CD4-positive, CD25-positive, alpha-beta regulatory T cell (primary cell): Measurements from ENCODE around the gene CD93. TPM values are rescaled to one million over a fixed set of nuclear protein-coding genes. Genes with fewer than 3 reads are reported as not detected.
A peak's percentile ranks its signal among the peaks of the same experiment; 100 is the strongest.

ENCODE experiments used
- ATAC-seq, 2 donors: fragments of 150-1000 bp; cut with Tn5 transposase; one replicate each; pipeline ENCODE4 v1.10.0; 2021; ENCODE audit warnings: low read depth in 2 of 2, moderate number of reproducible peaks in 2 of 2, moderate library complexity in 1 of 2
- DNase-seq, 3 donors: peaks; one replicate each; pipeline versions ENCODE4 v3.0.0 to v3.0.0-alpha.2; 2012 to 2022; ENCODE audit warnings: mixed read lengths in 1 of 3
- H3K27ac ChIP-seq: one replicate; pipeline ENCODE4 v1.7.0; 2013; ENCODE audit warnings: mild to moderate bottlenecking, low read length; ENCODE audit not compliant: insufficient read depth, poor library complexity, severe bottlenecking
- H3K27me3 ChIP-seq: one replicate; pipeline ENCODE4 v1.7.0; 2013; ENCODE audit warnings: low read length; ENCODE audit not compliant: control insufficient read depth, insufficient read depth
- H3K36me3 ChIP-seq: one replicate; pipeline ENCODE4 v1.7.0; 2013; ENCODE audit warnings: mild to moderate bottlenecking, low read length, moderate library complexity; ENCODE audit not compliant: control insufficient read depth, insufficient read depth
- H3K4me1 ChIP-seq: 2 replicates; pipeline ENCODE4 v1.7.0; 2013; ENCODE audit warnings: mild to moderate bottlenecking, low read length; ENCODE audit not compliant: insufficient read depth, control insufficient read depth, poor library complexity, severe bottlenecking
- H3K4me3 ChIP-seq: one replicate; pipeline ENCODE4 v1.7.0; 2013; ENCODE audit warnings: low read depth, mild to moderate bottlenecking, low read length, moderate library complexity
- H3K9me3 ChIP-seq, 2 experiments: 1 replicate in 1 of 2; 2 replicates in 1 of 2; pipeline ENCODE4 v1.7.0; 2013; ENCODE audit warnings: low read length in 2 of 2, mild to moderate bottlenecking in 1 of 2, moderate library complexity in 1 of 2; ENCODE audit not compliant: control insufficient read depth in 2 of 2
- H3K27ac Mint-ChIP-seq, 3 donors: one replicate each; pipeline ENCODE4 v1.8.0; 2020 to 2022; ENCODE audit warnings: mild to moderate bottlenecking in 3 of 3, mixed read lengths in 3 of 3, moderate library complexity in 2 of 3
- H3K27me3 Mint-ChIP-seq: one replicate; pipeline ENCODE4 v1.8.0; 2022; ENCODE audit warnings: mild to moderate bottlenecking, mixed read lengths
- H3K36me3 Mint-ChIP-seq: one replicate; pipeline ENCODE4 v1.8.0; 2020; ENCODE audit warnings: mixed read lengths
- H3K4me1 Mint-ChIP-seq, 4 donors: one replicate each; pipeline ENCODE4 v1.8.0; 2020 to 2022; ENCODE audit warnings: mixed read lengths in 4 of 4, mild to moderate bottlenecking in 1 of 4
- H3K4me3 Mint-ChIP-seq, 4 donors: one replicate each; pipeline ENCODE4 v1.8.0; 2020 to 2022; ENCODE audit warnings: mild to moderate bottlenecking in 4 of 4, mixed read lengths in 4 of 4, moderate library complexity in 3 of 4
- H3K9me3 Mint-ChIP-seq, 7 donors: one replicate each; pipeline ENCODE4 v1.8.0; 2020 to 2022; ENCODE audit warnings: mixed read lengths in 7 of 7, mild to moderate bottlenecking in 3 of 7, moderate library complexity in 2 of 7
- polyA plus RNA-seq, 4 donors: library from polyadenylated mRNA; unstranded; fragments of 300-500 nt; fragmentation: Illumina TruSeq; gene quantifications; one replicate each; pipeline ENCODE4 v1.2.3, GENCODE V29; 2021
- total RNA-seq: library from RNA; stranded (reverse); gene quantifications from one replicate; pipeline ENCODE4 v1.2.3, GENCODE V29; 2022

CD93 gene
- total and polyA plus RNA-seq, 5 donors from 2014 or later, result 0.12 to 3.3 (median 0.30) TPM

DNA sequence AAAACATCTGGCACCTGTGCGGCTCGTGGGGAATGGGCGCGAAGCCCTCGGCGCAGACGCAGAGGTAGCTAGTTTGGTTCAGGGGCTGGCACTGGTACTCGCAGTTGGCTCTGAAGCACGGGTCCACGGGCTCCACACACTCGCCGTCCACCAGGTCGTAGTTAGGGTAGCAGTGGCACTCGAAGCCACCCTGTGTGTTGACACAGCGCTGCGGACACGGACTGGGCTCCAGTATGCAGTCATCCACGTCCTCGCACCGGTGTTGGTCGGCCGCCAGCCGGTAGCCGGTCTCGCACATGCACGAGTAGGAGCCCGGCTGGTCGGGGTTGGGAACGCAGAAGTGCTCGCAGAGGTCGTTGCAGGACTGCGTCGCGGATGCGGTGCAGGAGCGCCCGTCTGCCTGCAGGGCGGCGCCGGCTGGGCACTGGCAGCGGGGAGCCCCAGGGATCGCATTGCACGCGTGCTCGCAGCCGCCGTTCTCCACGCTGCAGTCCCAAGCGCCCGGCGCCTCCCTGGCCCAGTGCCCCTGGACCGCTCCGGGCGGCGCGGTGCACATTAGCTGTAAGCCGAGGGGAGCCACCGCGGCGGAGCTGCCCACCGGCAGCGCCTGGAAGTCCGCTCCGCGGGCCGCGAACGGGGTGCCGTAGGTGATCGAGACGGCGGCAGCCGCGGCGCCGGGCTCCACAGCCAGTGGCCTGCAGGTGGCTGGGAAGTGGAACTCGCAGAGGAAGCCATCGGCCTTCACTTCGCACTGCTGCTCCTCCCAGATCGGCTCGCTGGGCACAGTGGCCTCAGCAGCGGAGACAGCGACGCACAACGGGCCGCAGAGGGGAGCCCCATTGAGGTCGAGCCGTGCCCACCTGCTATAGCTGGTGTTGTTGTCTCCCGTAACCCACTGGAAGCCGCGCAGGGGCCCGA, 37.6 kb downstream of the CD93 start:
- no peak overlapping the region for H3K27ac ChIP-seq
- no peaks in the 10 kb centered on the region for H3K9me3 ChIP-seq
- Mint-ChIP-seq H3K27me3 (peaks cover 68% of the 10 kb centered on the region), H3K36me3 (no peaks in the 10 kb centered on the region), H3K27ac (no peak overlapping the region), H3K4me1 (peaks cover 0 to 9% (median 4%) of the 10 kb centered on the region in 4 donors), H3K9me3 (peaks cover 0 to 5% (median 0%) of the 10 kb centered on the region in 7 donors), H3K4me3 (peak overlapping the region in 2 of 4 donors; percentile 31 to 38)
- no peaks in the 10 kb centered on the region for H3K36me3 ChIP-seq
- H3K27me3 ChIP-seq, result peaks cover 12% of the 10 kb centered on the region
- ATAC-seq (peak in 1 of 2 donors; percentile 13), DNase-seq (peak in 1 of 3 donors; percentile 30)
- H3K4me3 ChIP-seq, result no peak overlapping the region
- peaks cover 13% of the 10 kb centered on the region for H3K4me1 ChIP-seq

DNA sequence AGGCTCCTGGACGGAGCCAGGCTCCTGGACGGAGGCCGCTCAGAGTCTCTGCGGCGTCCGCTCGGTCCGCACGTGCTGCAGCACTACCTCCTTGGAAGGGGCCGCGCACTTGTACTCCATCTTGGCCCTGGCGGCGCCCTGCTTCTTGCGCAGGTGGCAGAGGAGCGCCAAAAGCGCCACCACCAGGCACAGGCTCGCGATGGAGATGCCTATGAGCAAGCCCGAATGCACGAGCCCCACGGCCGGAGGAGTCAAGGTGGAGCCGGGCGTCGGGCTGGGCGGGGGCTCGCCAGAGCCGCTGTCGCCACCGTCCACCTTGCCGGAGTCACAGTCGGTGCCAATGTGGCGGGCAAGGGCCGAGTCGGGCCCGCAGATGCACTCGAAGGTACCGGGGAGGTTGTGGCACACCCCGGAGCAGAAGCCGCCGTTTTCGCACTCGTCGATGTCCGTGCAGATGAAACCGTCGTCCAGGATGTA, 38.3 kb downstream of the CD93 start:
- H3K27me3 Mint-ChIP-seq, result peaks cover 64% of the 10 kb centered on the region
- H3K27ac ChIP-seq, result no peak overlapping the region
- peaks cover 0 to 9% (median 4%) of the 10 kb centered on the region in 4 donors for H3K4me1 Mint-ChIP-seq
- no peaks in the 10 kb centered on the region for H3K9me3 ChIP-seq
- peaks cover 0 to 5% (median 0%) of the 10 kb centered on the region in 7 donors for H3K9me3 Mint-ChIP-seq
- DNase-seq (no peak), ATAC-seq (no peak)
- H3K4me3 ChIP-seq, result no peak overlapping the region
- H3K36me3 Mint-ChIP-seq, result no peaks in the 10 kb centered on the region
- H3K27ac Mint-ChIP-seq, result no peak overlapping the region
- H3K4me1 ChIP-seq, result peaks cover 13% of the 10 kb centered on the region
- H3K36me3 ChIP-seq, result no peaks in the 10 kb centered on the region
- peaks cover 12% of the 10 kb centered on the region for H3K27me3 ChIP-seq
- no peak overlapping the region for H3K4me3 Mint-ChIP-seq

DNA sequence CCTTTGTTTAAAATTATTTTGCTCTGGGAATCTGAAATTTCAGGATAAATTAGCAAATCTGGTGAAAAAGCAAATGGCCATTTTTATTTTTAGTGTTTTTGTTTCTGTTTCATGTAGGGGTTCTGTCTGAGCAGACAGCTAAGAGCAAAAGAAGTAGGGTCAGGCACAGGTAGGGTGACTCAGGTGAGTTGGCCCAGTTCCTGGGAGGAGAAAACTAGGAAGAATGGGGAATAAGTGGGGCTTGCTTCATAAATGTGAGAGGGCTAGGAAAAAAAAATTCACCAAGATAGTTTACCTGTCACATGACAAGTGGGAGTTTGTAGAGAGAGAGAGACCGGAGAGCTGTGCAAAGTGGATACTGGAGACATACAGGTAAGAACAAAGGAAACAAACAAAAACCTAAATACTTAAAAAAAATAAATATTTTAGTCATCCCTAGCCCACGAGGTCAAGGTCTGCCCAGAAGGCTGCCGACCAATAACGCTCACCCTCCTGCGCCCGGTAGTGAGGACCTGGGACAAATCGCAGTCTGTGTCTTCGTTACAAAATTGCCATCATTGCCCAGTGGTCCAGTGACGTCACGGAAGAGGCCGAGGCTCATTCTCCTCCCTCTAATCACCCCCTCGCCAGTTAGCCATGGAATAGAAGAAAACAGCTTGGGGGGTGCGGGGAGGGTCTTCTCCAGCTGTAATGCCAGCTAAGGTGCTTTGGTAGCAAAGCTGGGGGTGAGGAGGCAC, 39.0 kb downstream of the CD93 start:
- Mint-ChIP-seq H3K4me3 (no peak overlapping the region), H3K9me3 (peaks cover 0 to 2% (median 0%) of the 10 kb centered on the region in 7 donors), H3K27me3 (peaks cover 58% of the 10 kb centered on the region), H3K27ac (no peak overlapping the region), H3K4me1 (peaks cover 0 to 9% (median 3%) of the 10 kb centered on the region in 4 donors), H3K36me3 (no peaks in the 10 kb centered on the region)
- H3K27ac ChIP-seq, result no peak overlapping the region
- ATAC-seq, result no peak
- H3K36me3 ChIP-seq, result no peaks in the 10 kb centered on the region
- H3K4me3 ChIP-seq, result no peak overlapping the region
- H3K4me1 ChIP-seq, result peaks cover 13% of the 10 kb centered on the region
- no peaks in the 10 kb centered on the region for H3K9me3 ChIP-seq
- DNase-seq, result no peak
- peaks cover 12% of the 10 kb centered on the region for H3K27me3 ChIP-seq

DNA sequence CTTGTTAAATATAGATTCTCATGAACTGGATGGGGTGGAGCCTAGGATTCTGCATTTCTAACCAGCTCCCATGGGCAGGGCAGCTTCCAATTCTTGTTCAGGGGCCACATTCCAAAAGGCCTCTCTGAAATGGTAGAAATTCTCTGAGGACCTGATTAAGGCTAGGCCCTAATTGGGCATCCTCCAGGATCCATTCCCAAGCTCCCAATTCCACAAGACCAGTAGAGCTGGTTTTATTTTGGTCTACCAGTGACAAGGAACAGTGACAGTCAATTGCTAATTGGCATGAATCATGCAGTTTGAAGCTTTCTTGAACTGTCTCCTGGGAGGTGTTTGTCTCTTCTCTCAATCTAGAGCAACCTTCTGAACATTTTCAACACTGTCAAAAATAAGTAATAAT, 39.7 kb downstream of the CD93 start:
- Mint-ChIP-seq H3K27ac (no peak overlapping the region), H3K9me3 (peaks cover 0 to 2% (median 0%) of the 10 kb centered on the region in 7 donors), H3K27me3 (peaks cover 51% of the 10 kb centered on the region), H3K36me3 (no peaks in the 10 kb centered on the region), H3K4me1 (peaks cover 0 to 9% (median 3%) of the 10 kb centered on the region in 4 donors), H3K4me3 (no peak overlapping the region)
- Histone ChIP-seq H3K4me3 (no peak overlapping the region), H3K27me3 (peaks cover 10% of the 10 kb centered on the region), H3K27ac (no peak overlapping the region), H3K9me3 (no peaks in the 10 kb centered on the region), H3K4me1 (peaks cover 13% of the 10 kb centered on the region), H3K36me3 (no peaks in the 10 kb centered on the region)
- ATAC-seq (no peak), DNase-seq (no peak)

DNA sequence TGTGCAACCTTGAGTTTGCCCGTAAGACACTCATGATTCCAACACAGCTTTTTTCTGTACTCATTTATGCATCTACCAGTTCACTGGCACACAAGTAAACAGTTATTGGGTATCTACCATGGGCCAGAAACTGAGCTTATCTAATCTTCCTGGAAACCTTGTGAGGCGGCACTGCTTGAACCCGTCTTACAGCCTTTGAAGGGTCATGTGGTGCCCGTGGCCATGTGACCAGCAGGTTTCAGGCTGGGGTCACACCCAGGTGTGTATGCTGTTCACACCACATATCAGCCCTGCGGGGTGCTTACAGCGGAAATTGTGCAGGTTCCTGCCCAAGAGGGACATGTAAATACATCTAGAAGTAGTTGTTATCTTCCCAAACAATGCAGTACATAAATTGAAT, 42.7 kb downstream of the CD93 start:
- Mint-ChIP-seq H3K9me3 (peaks cover 0 to 2% (median 0%) of the 10 kb centered on the region in 7 donors), H3K27me3 (peaks cover 46% of the 10 kb centered on the region), H3K4me1 (peaks cover 0 to 7% (median 3%) of the 10 kb centered on the region in 4 donors), H3K27ac (no peak overlapping the region), H3K4me3 (no peak overlapping the region), H3K36me3 (no peaks in the 10 kb centered on the region)
- Histone ChIP-seq H3K27ac (no peak overlapping the region), H3K4me3 (no peak overlapping the region), H3K27me3 (peaks cover 13% of the 10 kb centered on the region), H3K36me3 (no peaks in the 10 kb centered on the region), H3K4me1 (peaks cover 3% of the 10 kb centered on the region), H3K9me3 (no peaks in the 10 kb centered on the region)
- no peak for ATAC-seq
- no peak for DNase-seq

DNA sequence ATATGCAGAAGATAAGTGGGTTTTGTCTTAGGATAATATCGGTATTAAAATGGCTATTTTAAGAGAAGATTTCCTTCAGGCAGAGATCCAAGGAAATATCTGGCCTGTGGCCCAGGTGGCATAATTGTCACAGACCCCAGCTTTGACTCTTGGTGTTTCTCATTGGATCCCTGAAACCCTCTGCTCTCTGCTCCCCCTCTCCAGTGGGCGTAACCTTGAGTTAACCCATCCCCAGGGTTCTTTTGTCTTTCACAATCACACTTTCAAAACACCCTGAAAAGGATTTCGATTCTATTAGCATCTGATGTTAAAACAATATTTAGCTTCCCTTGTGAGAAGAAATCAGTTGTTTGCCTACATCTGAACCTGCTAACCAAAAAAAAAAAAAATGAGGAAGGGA, 43.9 kb downstream of the CD93 start:
- Histone ChIP-seq H3K9me3 (no peaks in the 10 kb centered on the region), H3K4me1 (no peaks in the 10 kb centered on the region), H3K27ac (no peak overlapping the region), H3K4me3 (no peak overlapping the region), H3K36me3 (no peaks in the 10 kb centered on the region), H3K27me3 (peaks cover 13% of the 10 kb centered on the region)
- H3K4me3 Mint-ChIP-seq, result no peak overlapping the region
- peaks cover 0 to 2% (median 0%) of the 10 kb centered on the region in 7 donors for H3K9me3 Mint-ChIP-seq
- ATAC-seq, result no peak
- no peak for DNase-seq
- H3K27me3 Mint-ChIP-seq, result peaks cover 50% of the 10 kb centered on the region
- no peaks in the 10 kb centered on the region for H3K36me3 Mint-ChIP-seq
- H3K27ac Mint-ChIP-seq, result no peak overlapping the region
- peaks cover 0 to 5% (median 2%) of the 10 kb centered on the region in 4 donors for H3K4me1 Mint-ChIP-seq

DNA sequence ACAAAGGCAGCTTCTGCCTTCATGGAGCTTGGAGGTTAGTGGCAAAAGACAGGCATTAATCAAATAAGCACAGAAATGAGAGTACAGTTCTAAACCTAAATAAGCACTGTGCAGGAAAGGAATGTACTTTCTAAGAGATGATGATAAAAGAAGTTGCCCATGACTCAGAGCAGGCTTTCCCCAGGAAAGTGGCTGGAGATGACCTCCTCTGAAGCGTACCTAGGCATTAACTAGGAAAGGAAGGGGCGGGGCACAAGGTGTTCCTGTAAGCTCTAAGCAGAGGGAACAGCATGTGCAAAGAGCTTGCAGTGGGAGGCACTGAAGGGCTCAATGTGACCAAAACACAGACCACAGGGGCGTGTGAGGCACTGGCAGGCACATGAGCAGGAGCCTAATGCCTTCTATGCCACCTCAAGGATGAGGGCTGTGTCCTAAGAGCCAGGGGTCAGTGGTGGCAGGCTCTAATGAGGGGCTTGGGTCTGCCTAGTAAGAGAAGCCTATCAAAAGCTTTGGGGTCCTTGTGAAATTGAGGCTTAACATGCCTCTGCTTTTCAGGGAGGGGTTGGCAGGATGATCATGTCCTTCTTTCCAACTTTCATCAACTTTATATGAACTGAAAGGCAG, 46.1 kb downstream of the CD93 start:
- Mint-ChIP-seq H3K9me3 (no peaks in the 10 kb centered on the region), H3K27ac (no peak overlapping the region), H3K36me3 (no peaks in the 10 kb centered on the region), H3K27me3 (peaks cover 41% of the 10 kb centered on the region), H3K4me3 (no peak overlapping the region), H3K4me1 (no peaks in the 10 kb centered on the region)
- Histone ChIP-seq H3K27me3 (peaks cover 3% of the 10 kb centered on the region), H3K9me3 (no peaks in the 10 kb centered on the region), H3K27ac (no peak overlapping the region), H3K4me3 (no peak overlapping the region), H3K4me1 (no peaks in the 10 kb centered on the region), H3K36me3 (no peaks in the 10 kb centered on the region)
- no peak for DNase-seq
- no peak for ATAC-seq
